ENCODE data around the gene MYO18B.

MYO18B gene

GRCh38 chr22:25712661-25713400, 29.2 kb upstream of the MYO18B start:
- DNase-seq: no peak

- DNase-seq: no peak
Observed at GRCh38 chr22:25714070-25714469, 27.9 kb upstream of the MYO18B start.

DNA sequence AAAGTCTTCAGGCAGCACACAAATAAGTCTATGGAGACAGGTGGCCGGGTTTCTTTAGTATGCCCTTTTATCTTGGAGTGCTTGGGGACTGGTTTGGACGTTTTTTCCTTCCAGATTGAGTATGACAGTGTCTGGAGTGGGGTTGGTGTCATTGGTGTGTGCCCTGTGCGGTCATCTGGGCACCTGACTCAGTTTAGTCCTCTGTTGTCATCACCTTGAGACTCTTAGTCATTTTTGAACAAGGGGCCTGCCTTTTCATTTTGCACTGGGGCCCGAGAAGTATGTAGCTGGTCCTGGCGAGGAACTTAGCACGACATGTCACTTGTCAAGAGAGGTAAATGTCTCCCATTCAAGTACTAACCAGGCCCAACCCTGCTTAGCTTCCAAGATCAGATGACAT, 27.2 kb upstream of the MYO18B start:
- DNase-seq: no peak

GRCh38 chr22:25716637-25717036, 25.4 kb upstream of the MYO18B start:
- DNase-seq: no peak

- DNase-seq: no peak
Observed at GRCh38 chr22:25718135-25718840, 23.7 kb upstream of the MYO18B start.

- DNase-seq: no peak
Observed at GRCh38 chr22:25722223-25722622, 19.8 kb upstream of the MYO18B start.

GRCh38 chr22:25722626-25723025, 19.4 kb upstream of the MYO18B start:
- no peak for DNase-seq

DNA sequence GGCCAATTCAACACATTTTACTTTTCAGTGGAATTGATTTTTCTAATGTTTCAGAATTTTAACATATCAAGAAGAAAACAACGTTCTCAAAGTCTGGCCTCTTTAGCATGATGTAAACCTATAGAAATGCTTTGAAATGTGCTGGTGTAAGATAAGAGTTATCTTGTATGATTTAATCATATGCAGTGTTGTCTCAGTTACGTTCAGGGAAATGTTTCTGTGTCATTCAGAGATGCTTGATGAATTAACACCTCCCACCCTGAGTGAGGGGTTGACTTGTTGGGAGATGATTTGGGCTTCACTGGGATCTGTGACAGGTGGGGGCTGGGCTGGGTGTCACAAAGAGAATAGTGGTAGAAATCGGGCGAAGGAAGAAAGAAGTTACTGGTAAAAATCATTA, 15.7 kb upstream of the MYO18B start:
- no peak for DNase-seq

GRCh38 chr22:25728071-25728470, 13.9 kb upstream of the MYO18B start:
- no peak for DNase-seq

DNA sequence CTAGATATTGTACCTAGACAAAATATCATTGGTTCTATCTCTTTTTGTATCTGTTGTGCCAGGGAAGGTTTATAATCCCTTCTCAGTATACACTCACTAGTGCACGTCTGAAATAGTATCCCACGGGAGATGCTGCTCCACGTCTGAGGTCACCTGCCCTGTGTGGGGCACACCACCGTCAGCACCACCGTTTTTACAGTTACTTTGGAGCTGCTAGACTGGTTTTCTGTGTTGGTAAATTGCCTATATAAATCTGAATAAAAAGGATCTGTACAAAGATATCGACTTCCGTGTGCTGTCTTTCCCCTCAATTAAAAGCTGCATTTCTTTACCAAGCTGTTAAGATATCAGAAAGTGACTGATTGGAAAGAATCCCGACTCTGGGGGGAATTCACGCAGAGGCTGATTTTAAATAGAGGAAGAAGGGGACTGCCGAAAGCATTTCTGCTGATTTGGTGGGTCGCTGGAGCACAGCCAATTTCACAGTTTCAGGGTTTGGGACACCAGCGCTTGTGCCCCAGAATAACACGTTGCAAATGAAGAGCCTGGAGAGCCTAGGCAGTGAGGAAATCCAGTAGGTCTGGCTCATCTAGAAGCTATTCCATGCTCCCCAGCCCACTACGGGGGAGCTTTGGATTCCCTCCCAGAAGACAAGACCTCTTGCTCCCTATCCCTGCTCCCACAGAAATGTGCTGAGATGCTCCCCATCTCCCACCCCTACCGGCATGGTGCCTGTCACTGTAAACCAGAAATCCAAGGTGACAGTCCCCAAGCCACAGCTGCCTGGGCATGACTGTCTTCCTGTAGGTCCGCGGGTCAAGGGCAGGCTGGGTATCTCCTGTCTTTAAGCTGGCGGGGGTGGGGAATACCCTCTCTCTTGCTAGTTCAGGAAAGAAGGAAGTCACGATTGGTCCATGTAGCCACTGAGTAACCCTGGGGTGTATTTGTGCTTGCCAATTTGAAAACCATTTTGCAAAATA, 12.7 kb upstream of the MYO18B start:
- no peak for DNase-seq

DNA sequence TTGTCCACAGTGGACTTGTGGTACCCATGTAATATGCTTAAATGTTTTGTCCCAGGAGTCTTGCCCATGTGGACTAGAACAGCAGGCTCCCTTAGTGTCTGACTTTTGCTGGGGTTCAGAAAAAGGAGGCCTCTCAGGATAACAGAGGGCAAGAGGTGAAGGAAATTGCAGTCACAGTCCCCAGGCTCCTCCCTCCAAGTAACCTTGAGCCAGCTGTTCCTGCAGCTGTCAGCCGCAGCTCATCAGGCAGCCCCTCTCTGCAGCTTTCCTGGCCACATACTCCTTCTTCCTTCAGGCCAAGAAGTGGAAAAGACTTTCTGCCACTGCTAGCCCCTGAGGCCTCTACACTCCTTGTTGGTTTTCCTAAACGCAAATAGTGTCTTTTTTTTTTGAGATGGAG, 6.3 kb upstream of the MYO18B start:
- DNase-seq: no peak

DNA sequence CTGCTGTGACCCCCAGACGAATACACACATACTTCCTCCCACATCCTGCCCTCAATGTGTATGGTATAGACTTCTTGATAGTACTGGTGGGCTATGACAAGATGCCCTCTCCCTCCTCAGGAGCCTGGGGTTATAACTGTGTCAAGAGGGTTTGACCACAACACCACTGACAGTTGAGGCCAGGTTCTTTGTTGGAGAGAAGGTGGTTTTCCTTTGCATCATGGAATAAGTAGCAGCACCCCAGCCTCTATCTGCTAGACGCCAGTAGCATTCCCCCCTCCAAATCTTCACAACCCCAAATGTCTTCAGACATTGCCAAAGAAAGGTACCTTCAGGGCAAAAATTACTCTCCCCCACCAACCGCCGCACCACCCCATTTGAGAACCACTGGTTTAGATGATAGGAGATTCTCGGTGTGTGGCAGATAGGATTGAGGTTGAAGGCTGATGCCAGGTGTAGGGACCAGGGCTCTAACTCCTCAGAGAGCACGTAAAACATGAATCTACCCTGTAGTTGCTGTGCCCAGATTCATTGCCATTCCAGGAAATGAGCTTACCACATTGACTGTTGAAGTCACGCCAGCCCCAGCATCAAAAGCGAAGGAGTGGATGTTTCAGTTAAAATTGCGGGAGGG, 5.5 kb upstream of the MYO18B start:
- DNase-seq: no peak

DNA sequence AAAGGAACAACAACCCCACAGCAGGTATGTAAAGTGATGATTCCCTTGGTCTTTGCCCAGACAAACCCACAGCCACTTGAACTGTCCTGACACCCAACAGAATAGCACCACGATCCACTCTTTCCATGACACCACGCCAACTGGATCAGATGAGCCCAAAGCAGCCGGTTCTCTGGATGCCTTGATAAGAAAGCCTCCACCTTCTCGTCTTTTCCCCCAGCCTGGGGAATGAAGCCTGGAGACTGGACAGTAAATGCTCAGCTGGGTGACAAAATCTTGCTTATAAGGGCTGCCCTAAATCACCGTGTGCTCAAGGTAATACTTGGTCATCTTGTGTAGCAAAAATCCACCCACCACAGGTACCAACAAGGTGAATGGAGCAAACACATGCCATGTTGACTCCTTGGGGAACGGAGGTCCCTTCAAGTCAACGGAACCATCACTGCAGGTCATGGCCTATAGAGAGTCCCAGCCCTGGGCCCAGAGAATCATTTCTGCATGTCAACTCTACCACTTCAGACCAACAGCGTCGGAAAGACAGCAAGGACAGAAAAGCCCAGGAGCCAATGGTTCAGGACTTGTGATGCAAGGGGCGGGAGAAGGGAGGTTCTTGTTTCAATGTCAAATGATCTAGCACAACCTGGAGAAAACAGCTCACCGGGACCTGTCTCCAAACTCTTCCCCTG, 2.2 kb upstream of the MYO18B start:
- no peak for DNase-seq

DNA sequence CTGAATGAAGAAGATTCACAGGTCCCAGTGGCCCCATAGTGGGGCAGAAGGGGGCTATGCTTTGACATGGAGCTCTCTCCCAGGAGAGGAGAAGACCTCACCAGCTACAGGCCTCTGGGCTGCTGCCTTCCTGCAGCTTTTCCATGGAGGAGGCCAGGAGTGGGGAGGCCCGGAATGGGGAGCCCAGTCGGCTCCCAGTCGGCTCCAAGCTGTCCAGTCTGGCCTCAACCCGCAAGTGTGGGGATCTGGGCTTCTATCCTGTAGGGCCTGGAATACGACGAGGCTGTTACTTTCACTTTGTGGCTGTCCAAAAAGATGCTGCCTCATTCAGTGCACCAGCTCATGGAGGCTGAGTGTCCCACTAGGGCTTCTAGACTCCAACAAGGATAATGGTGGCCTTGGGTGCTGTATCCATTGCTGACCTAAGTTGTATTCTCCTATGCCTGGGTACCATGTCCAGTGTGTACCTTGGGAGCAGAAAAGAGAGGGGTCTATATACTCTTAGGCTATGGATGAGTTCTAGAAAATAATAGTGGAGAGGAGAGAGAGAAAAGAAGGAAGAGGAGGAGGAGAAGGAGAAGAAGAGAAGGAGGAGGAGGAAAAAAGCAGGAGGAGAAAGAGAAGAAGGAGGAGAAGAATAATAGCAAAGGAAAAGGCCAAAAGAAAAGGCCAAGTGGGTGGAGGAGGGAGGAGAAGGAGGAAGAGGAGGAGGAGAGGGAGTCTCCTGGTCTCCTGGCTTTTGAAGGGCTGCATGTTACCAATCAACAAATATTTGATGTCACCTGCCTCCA, 1.1 kb downstream of the MYO18B start:
- no peak for DNase-seq

DNA sequence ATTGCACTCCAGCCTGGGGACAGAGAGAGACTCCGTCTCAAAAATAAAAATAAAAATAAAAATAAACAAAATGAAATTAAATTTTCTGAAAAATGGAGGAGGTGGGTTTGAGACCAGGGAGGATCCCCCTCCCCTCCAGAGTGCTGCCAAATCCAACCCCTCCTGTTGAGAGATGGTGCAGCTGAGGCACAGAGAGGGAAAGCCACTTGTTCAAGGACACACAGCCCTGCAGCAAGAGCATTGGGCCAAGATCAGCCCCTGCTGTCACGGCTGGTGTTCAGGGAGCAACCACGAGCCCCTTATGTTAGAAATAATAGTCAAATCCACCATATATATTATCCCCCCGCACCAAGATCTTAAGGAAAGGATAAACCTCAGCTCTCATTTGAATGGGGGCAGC, 2.7 kb downstream of the MYO18B start:
- DNase-seq: no peak

GRCh38 chr22:25745341-25746011, 3.5 kb downstream of the MYO18B start:
- no peak for DNase-seq

DNA sequence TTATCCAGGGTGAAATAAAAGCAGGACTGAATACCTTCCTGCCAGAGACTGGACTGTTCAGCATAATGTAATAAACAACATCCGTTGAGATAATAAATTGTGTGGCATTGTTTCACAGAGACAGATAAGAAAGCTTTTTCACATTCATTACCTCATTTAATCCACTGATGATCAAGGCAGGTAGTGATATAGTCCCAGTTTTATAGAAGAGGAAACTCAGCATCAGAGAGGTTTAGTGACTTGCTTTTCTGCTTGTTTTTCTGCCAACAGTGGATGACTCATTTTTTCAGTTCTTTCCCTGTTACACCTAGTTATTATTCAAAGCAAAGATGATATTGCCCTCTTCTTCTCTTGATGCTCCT, 4.0 kb downstream of the MYO18B start:
- no peak for DNase-seq

- DNase-seq: no peak
Observed at GRCh38 chr22:25747245-25747944, 5.4 kb downstream of the MYO18B start.

GRCh38 chr22:25748140-25748539, 6.2 kb downstream of the MYO18B start:
- no peak for DNase-seq

DNA sequence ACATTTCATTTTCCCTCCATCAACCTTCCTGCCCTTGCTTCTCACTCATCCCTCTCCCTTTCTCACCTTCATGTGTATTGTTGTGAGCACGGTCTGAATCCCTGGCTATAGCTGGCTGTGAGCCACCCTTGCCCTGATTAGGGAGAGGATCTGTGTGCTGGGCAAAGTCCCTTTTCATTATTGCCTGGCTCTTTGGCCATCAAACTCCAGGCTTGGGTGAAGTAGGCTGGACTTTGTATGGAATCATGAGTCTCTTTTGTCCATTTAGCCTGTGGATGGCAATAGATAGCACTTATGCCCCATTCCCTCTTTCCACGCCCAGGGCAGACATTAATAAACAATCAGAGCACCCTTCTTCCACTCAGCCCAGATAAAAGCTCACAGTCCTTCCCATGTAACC, 6.7 kb downstream of the MYO18B start:
- DNase-seq: no peak

All from GDM1 (cell line).